Breast epithelium (tissue), 4 donors: Measurements from ENCODE around the gene ACTN4. TPM values are rescaled to one million over a fixed set of nuclear protein-coding genes. Genes with fewer than 3 reads are reported as not detected.

Source experiments
- DNase-seq, 2 donors: peaks; one replicate each; pipeline ENCODE4 v3.0.0-alpha.2; 2019; ENCODE audit warnings: low spot score in 2 of 2
- H3K27ac ChIP-seq, 2 donors: fragments of 200-600 bp; sonication (generic) in 1 of 2; one replicate each; pipeline ENCODE4 v1.5.1; 2016 to 2019; ENCODE audit warnings: mild to moderate bottlenecking in 1 of 2
- H3K27me3 ChIP-seq, 2 donors: fragments of 200-600 bp; sonication (generic) in 1 of 2; one replicate each; pipeline versions ENCODE4 v1.5.1 to v1.6.0; 2017 to 2019; ENCODE audit warnings: control low read depth in 1 of 2, mild to moderate bottlenecking in 1 of 2
- H3K36me3 ChIP-seq: fragments of 200-600 bp; one replicate; pipeline ENCODE4 v1.5.1; 2019
- H3K4me1 ChIP-seq, 2 donors: fragments of 200-600 bp; sonication (generic); one replicate each; pipeline ENCODE4 v1.5.1; 2016 to 2019; ENCODE audit warnings: control low read depth in 1 of 2
- H3K4me3 ChIP-seq, 3 donors: fragments of 200-600 bp; sonication (generic); 1 replicate in 2 of 3; 2 replicates in 1 of 3; pipeline ENCODE4 v1.5.1; 2016 to 2019; ENCODE audit warnings: mild to moderate bottlenecking in 3 of 3, moderate library complexity in 2 of 3
- H3K9me3 ChIP-seq, 2 donors: fragments of 200-600 bp; sonication (generic) in 1 of 2; one replicate each; pipeline ENCODE4 v1.5.1; 2016 to 2019; ENCODE audit warnings: control low read depth in 1 of 2
- CTCF ChIP-seq, 3 donors: fragments of 450-650 bp; IDR thresholded peaks; one replicate each; pipeline ENCODE4 v1.5.1; 2016 to 2017; ENCODE audit warnings: antibody characterized with exemption in 3 of 3, mild to moderate bottlenecking in 3 of 3, moderate library complexity in 3 of 3
- POLR2A ChIP-seq: fragments of 450-650 bp; IDR thresholded peaks from one replicate; pipeline ENCODE4 v1.6.1; 2016; ENCODE audit warnings: antibody characterized with exemption, mild to moderate bottlenecking, moderate library complexity
- POLR2AphosphoS5 ChIP-seq, 3 donors: sonication (generic); formaldehyde crosslinking; IDR thresholded peaks; one replicate each; pipeline ENCODE4 v1.6.1; 2017; ENCODE audit warnings: antibody characterized with exemption in 3 of 3
- intact Hi-C: fragments of 100-400 bp; cut with DNase I; formaldehyde crosslinking; loops from one replicate; pipeline ENCODE4 v1.15.1; 2023; ENCODE audit warnings: low total_unique reads
- total RNA-seq, 3 donors: library from RNA; depleted of rRNA; stranded (reverse); fragments of >200 nt; gene quantifications; one replicate each; pipeline ENCODE4 v1.1.0, GENCODE V29; 2016

ACTN4 gene
- total RNA-seq, 3 donors from 2014 or later: 182 to 296 (median 269) TPM

GRCh38 chr19:38682195-38682867, 34.9 kb downstream of the ACTN4 start:
- intact Hi-C loops: no loop called here
- Histone ChIP-seq H3K9me3 (no peaks in the 10 kb centered on the region), H3K27ac (peak overlapping the region; percentile 98 to 99), H3K27me3 (no peaks in the 10 kb centered on the region), H3K4me1 (peaks cover 27 to 52% of the 10 kb centered on the region in 2 donors), H3K36me3 (no peaks in the 10 kb centered on the region), H3K4me3 (no peak overlapping the region)
- DNase-seq: no peak
- TF ChIP-seq POLR2AphosphoS5 (IDR thresholded peaks at IDR 0.05): no peak
- no peak for TF ChIP-seq CTCF (IDR thresholded peaks at IDR 0.05)

- TF ChIP-seq CTCF (IDR thresholded peaks at IDR 0.05): no peak
- no peak for TF ChIP-seq POLR2A
- no peak for TF ChIP-seq POLR2AphosphoS5 (IDR thresholded peaks at IDR 0.05)
- no peaks in the 10 kb centered on the region for H3K27me3 ChIP-seq
- intact Hi-C loops: no loop called here
- peaks cover 27 to 52% of the 10 kb centered on the region in 2 donors for H3K4me1 ChIP-seq
- H3K4me3 ChIP-seq: peak overlapping the region in 1 of 3 donors; percentile 39
- H3K36me3 ChIP-seq: no peaks in the 10 kb centered on the region
- no peaks in the 10 kb centered on the region for H3K9me3 ChIP-seq
- no peak for DNase-seq
- H3K27ac ChIP-seq: peak overlapping the region; percentile 98 to 99
Measured at GRCh38 chr19:38682872-38683392, 35.5 kb downstream of the ACTN4 start.

GRCh38 chr19:38683393-38684077, 36.1 kb downstream of the ACTN4 start:
- H3K9me3 ChIP-seq: no peaks in the 10 kb centered on the region
- H3K27ac ChIP-seq: peak overlapping the region; percentile 98 to 99
- no peaks in the 10 kb centered on the region for H3K36me3 ChIP-seq
- H3K27me3 ChIP-seq: no peaks in the 10 kb centered on the region
- TF ChIP-seq POLR2AphosphoS5 (IDR thresholded peaks at IDR 0.05) (peak; percentile 84 to 87 (median 86)), CTCF (IDR thresholded peaks at IDR 0.05) (no peak), POLR2A (peak; percentile 21)
- H3K4me3 ChIP-seq: peak overlapping the region in 1 of 3 donors; percentile 39
- DNase-seq: peak; percentile 88 to 97
- intact Hi-C loops: no loop called here
- H3K4me1 ChIP-seq: peaks cover 27 to 47% of the 10 kb centered on the region in 2 donors

GRCh38 chr19:38684078-38684861, 36.8 kb downstream of the ACTN4 start:
- Histone ChIP-seq H3K9me3 (no peaks in the 10 kb centered on the region), H3K36me3 (no peaks in the 10 kb centered on the region), H3K4me3 (peak overlapping the region in 1 of 3 donors; percentile 17), H3K27ac (peak overlapping the region; percentile 98 to 99), H3K27me3 (no peaks in the 10 kb centered on the region), H3K4me1 (peaks cover 27 to 41% of the 10 kb centered on the region in 2 donors)
- DNase-seq: peak in 1 of 2 donors; percentile 78
- peak in 1 of 3 donors; percentile 71 for TF ChIP-seq POLR2AphosphoS5 (IDR thresholded peaks at IDR 0.05)
- TF ChIP-seq CTCF (IDR thresholded peaks at IDR 0.05): no peak
- no peak for TF ChIP-seq POLR2A
- intact Hi-C loops: no loop called here
